HEK293T (cell line): Measurements from ENCODE around the gene AGAP1.
A peak's percentile ranks its signal among the peaks of the same experiment; 100 is the strongest.

Experiments
- CTCF ChIA-PET: fragments of 350-600 bp; formaldehyde crosslinking; extraction: SDS; loops from one replicate; lab custom pipeline; 2021; ENCODE audit warnings: antibody characterized with exemption, inconsistent platforms; lab: Yijun Ruan, JAX
- POLR2A ChIA-PET: fragments of 350-600 bp; formaldehyde crosslinking; extraction: SDS; loops from one replicate; lab custom pipeline; 2020; ENCODE audit warnings: antibody characterized with exemption, inconsistent platforms; lab: Yijun Ruan, JAX
- DNase-seq: peaks from one replicate; pipeline ENCODE4 v3.0.0; 2012; ENCODE audit warnings: mixed read lengths; ENCODE audit errors: extremely low spot score
- ARNT ChIP-seq: fragments of 450-650 bp; IDR thresholded peaks from 2 replicates; pipeline ENCODE4 v1.6.1; 2017; ENCODE audit warnings: mild to moderate bottlenecking
- BHLHE40 ChIP-seq: fragments of 450-650 bp; IDR thresholded peaks from 2 replicates; pipeline ENCODE4 v1.6.1; 2016; ENCODE audit warnings: mild to moderate bottlenecking, moderate library complexity, borderline replicate concordance
- CTBP1 ChIP-seq: fragments of 450-650 bp; IDR thresholded peaks from 2 replicates; pipeline ENCODE4 v1.6.1; 2016; ENCODE audit warnings: borderline replicate concordance
- ELF4 ChIP-seq: fragments of 450-650 bp; IDR thresholded peaks from 2 replicates; pipeline ENCODE4 v1.6.1; 2017; ENCODE audit warnings: antibody characterized with exemption
- FOXA1 ChIP-seq: fragments of 450-650 bp; IDR thresholded peaks from 2 replicates; pipeline ENCODE4 v1.6.1; 2016; ENCODE audit warnings: mild to moderate bottlenecking
- FOXK2 ChIP-seq: fragments of 450-650 bp; IDR thresholded peaks from 2 replicates; pipeline ENCODE4 v1.6.1; 2016; ENCODE audit warnings: mild to moderate bottlenecking
- FOXM1 ChIP-seq: fragments of 450-650 bp; IDR thresholded peaks from 2 replicates; pipeline ENCODE4 v1.6.1; 2017; ENCODE audit warnings: mild to moderate bottlenecking, borderline replicate concordance
- HDGF ChIP-seq: fragments of 450-650 bp; IDR thresholded peaks from 2 replicates; pipeline ENCODE4 v1.6.1; 2017; ENCODE audit warnings: antibody characterized with exemption, borderline replicate concordance
- L3MBTL2 ChIP-seq: fragments of 450-650 bp; conservative IDR thresholded peaks from 2 replicates; pipeline ENCODE4 v1.6.1; 2016; ENCODE audit warnings: mild to moderate bottlenecking
- LEF1 ChIP-seq: fragments of 450-650 bp; IDR thresholded peaks from 2 replicates; pipeline ENCODE4 v1.6.1; 2017; ENCODE audit warnings: mild to moderate bottlenecking, borderline replicate concordance
- NFRKB ChIP-seq: fragments of 450-650 bp; IDR thresholded peaks from 2 replicates; pipeline ENCODE4 v1.6.1; 2016; ENCODE audit warnings: mild to moderate bottlenecking, moderate library complexity
- SP1 ChIP-seq: fragments of 450-650 bp; IDR thresholded peaks from 2 replicates; pipeline ENCODE4 v1.6.1; 2017
- SUZ12 ChIP-seq: fragments of 450-650 bp; IDR thresholded peaks from 2 replicates; pipeline ENCODE4 v1.6.1; 2016; ENCODE audit warnings: mild to moderate bottlenecking
- TARDBP ChIP-seq: fragments of 450-650 bp; IDR thresholded peaks from 2 replicates; pipeline ENCODE4 v1.6.1; 2016
- ZNF384 ChIP-seq: fragments of 450-650 bp; IDR thresholded peaks from 2 replicates; pipeline ENCODE4 v1.6.1; 2016
- TF ChIP-seq, protein P1 (sequence below): fragments of 450-650 bp; IDR thresholded peaks from 2 replicates; pipeline ENCODE4 v1.6.1; 2016

AGAP1 gene

DNA sequence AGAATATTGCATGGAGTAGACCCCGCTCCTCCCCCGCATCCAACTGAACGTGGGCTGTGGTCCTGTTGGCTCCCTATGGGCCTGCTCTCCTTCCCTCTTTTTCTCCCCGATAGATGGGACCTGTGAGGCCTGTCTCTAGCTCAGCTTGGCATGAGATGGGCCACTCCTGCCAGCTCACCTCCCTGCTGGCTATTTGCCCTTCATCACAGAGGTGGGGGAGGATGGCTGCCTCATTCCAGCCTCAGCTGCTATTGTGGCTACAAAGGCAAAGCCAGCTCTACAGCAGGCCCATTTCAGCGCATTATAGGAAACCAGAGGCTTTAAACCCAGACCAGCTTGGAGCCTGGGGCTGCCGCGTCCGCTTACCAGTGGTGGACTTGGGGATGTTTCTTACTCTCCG lies 360.4 kb downstream of the AGAP1 start:
- no peak for TF ChIP-seq CTBP1
- TF ChIP-seq BHLHE40: no peak
- TF ChIP-seq SUZ12: no peak
- TF ChIP-seq HDGF: no peak
- TF ChIP-seq TARDBP: no peak
- no peak for TF ChIP-seq FOXM1
- no peak for TF ChIP-seq L3MBTL2
- no peak for TF ChIP-seq FOXK2
- no peak for TF ChIP-seq ZNF384
- no peak for TF ChIP-seq ELF4
- no peak for TF ChIP-seq ARNT
- TF ChIP-seq, protein P1, sequence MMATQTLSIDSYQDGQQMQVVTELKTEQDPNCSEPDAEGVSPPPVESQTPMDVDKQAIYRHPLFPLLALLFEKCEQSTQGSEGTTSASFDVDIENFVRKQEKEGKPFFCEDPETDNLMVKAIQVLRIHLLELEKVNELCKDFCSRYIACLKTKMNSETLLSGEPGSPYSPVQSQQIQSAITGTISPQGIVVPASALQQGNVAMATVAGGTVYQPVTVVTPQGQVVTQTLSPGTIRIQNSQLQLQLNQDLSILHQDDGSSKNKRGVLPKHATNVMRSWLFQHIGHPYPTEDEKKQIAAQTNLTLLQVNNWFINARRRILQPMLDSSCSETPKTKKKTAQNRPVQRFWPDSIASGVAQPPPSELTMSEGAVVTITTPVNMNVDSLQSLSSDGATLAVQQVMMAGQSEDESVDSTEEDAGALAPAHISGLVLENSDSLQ: no peak
- no peak for TF ChIP-seq SP1
- no peak for TF ChIP-seq FOXA1
- TF ChIP-seq LEF1: no peak
- TF ChIP-seq NFRKB: no peak
- ChIA-PET CTCF (no interaction called here), POLR2A (no interaction called here)
- no peak for DNase-seq

DNA sequence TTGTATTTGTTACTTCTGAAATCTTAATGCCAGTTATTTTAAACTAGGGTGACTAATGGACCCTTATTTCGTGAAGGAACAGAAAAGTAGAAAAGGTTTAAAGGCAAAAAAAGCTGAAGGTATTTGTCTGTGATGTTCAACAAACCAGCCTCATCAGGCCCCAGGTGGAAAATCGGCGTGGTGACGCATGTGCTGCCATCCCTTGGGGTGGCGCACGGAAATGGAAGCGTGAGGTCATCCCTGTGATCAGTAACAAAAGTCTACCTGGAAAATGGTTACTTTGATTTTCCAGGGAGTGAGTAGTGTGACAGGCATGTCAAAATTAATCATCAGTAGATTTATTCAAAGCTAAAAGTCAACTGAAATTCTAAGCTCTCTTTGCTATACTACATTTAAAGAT lies 361.2 kb downstream of the AGAP1 start:
- TF ChIP-seq ELF4: no peak
- no peak for TF ChIP-seq FOXA1
- TF ChIP-seq BHLHE40: no peak
- TF ChIP-seq NFRKB: no peak
- TF ChIP-seq CTBP1: no peak
- no peak for TF ChIP-seq ARNT
- TF ChIP-seq FOXK2: no peak
- TF ChIP-seq TARDBP: no peak
- no peak for TF ChIP-seq L3MBTL2
- no peak for TF ChIP-seq SP1
- TF ChIP-seq, protein P1: no peak
- no peak for TF ChIP-seq SUZ12
- TF ChIP-seq HDGF: no peak
- no peak for TF ChIP-seq LEF1
- ChIA-PET POLR2A (no interaction called here), CTCF (no interaction called here)
- no peak for DNase-seq

DNA sequence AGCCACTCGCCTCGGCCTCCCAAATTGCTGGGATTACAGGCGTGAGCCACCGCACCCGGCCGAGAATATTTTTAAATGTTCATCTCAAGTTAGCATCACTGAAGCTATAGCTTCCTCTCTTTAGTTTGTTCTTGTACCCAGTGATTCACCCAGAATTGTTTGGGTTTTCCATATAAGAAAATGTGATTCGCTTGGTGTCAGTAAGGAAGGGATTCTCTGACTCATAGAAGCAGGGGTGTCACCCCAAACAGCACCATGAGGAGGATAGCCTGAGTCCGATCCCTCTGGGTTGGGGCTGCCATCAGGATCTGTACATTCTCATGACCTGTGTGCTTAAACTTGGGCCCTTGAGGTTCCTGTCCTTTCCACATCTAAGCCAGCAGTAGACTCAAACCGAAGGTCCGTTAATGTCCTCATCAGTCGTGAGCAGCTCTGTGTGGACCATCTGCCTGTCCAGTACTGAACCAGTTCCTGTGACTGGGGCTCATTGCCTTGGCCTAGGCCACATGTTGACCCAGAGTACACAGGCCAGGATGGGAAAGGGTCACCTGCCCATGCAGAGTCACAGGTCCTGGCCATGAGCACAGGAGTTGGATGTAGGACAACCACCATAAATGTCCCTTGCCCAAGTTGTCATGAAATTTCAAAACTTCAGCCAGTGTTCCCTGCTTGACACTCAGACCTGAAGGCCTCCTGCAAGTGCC lies 362.5 kb downstream of the AGAP1 start:
- ChIA-PET POLR2A (no interaction called here), CTCF (no interaction called here)
- DNase-seq: no peak
- TF ChIP-seq BHLHE40 (no peak), L3MBTL2 (no peak), FOXK2 (no peak), FOXM1 (no peak), ARNT (no peak), HDGF (no peak), LEF1 (no peak), FOXA1 (no peak), NFRKB (no peak), CTBP1 (no peak), SP1 (no peak), ELF4 (no peak), SUZ12 (no peak), ZNF384 (no peak), TARDBP (no peak)
- TF ChIP-seq, protein P1: no peak

DNA sequence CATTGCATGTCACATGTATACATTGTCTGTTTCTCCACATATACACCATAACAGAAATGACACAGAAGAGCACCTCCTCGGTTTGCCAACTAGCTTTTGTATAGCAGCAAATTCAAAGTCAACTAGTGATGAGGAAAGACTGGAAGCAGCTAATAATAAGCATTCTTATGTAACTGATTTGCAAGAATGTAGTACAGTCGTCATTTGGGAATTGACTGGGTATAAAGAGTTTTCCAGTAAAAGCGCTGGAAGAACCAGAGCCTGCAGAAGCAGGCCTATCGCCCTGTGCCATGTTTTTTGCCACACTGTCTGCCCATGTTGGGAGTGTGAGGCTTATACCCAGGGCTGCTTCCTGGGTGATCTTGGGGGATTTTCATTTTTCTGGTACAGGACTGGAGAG lies 363.8 kb downstream of the AGAP1 start:
- ChIA-PET POLR2A (no interaction called here), CTCF (no interaction called here)
- no peak for DNase-seq
- TF ChIP-seq HDGF (no peak), FOXK2 (no peak), ARNT (no peak), TARDBP (no peak), BHLHE40 (no peak), L3MBTL2 (no peak), FOXM1 (no peak), SUZ12 (no peak), ZNF384 (no peak), LEF1 (no peak), CTBP1 (no peak), ELF4 (no peak)

DNA sequence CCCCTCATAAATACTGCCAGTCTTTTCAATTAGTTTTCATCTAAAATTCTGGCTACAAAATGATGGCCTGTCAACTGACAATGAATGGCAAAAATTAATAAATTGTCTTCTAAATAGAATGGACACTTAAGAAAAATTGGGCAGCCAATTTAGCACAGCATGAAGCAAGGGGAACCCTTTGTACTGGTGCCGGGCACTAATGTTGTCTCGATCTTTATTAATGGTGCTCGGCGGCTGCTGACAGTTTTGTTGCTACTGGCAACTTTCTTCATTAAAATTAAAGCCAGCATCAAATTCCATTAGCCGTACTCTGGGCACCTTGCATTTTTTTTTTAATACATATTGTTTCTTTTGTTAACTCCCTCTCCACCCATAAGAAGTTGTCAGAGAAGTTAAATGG lies 365.0 kb downstream of the AGAP1 start:
- TF ChIP-seq FOXA1 (no peak), BHLHE40 (no peak), HDGF (no peak), SP1 (no peak), FOXK2 (no peak), TARDBP (no peak)
- TF ChIP-seq, protein P1: peak; percentile 25; the same call in 1 of the 2 replicates
- ChIA-PET POLR2A (no interaction called here), CTCF (no interaction called here)
- DNase-seq: no peak
